D721Med (cell line): ENCODE results near the gene PIKFYVE.
"Not testable (repeated sequence)": the region's sequence is repeated elsewhere in the genome, so short reads cannot be mapped to it uniquely, and the experiment has no call there.

Experiments
- DNase-seq: peaks from one replicate; pipeline ENCODE4 v3.0.0; 2011; ENCODE audit warnings: low spot score; ENCODE audit not compliant: insufficient read length
- FAIRE-seq: peaks from 2 replicates; lab custom pipeline; 2011; peaks lifted over from hg19 to GRCh38; lab: Jason Lieb, UNC
- TF ChIP-seq, protein P1 (sequence below): IDR thresholded peaks from 2 replicates; pipeline ENCODE4 v1.5.1; 2012; ENCODE audit warnings: mild to moderate bottlenecking, control low read depth; ENCODE audit not compliant: insufficient read depth; ENCODE audit errors: missing control alignments

Gene PIKFYVE, protein sequence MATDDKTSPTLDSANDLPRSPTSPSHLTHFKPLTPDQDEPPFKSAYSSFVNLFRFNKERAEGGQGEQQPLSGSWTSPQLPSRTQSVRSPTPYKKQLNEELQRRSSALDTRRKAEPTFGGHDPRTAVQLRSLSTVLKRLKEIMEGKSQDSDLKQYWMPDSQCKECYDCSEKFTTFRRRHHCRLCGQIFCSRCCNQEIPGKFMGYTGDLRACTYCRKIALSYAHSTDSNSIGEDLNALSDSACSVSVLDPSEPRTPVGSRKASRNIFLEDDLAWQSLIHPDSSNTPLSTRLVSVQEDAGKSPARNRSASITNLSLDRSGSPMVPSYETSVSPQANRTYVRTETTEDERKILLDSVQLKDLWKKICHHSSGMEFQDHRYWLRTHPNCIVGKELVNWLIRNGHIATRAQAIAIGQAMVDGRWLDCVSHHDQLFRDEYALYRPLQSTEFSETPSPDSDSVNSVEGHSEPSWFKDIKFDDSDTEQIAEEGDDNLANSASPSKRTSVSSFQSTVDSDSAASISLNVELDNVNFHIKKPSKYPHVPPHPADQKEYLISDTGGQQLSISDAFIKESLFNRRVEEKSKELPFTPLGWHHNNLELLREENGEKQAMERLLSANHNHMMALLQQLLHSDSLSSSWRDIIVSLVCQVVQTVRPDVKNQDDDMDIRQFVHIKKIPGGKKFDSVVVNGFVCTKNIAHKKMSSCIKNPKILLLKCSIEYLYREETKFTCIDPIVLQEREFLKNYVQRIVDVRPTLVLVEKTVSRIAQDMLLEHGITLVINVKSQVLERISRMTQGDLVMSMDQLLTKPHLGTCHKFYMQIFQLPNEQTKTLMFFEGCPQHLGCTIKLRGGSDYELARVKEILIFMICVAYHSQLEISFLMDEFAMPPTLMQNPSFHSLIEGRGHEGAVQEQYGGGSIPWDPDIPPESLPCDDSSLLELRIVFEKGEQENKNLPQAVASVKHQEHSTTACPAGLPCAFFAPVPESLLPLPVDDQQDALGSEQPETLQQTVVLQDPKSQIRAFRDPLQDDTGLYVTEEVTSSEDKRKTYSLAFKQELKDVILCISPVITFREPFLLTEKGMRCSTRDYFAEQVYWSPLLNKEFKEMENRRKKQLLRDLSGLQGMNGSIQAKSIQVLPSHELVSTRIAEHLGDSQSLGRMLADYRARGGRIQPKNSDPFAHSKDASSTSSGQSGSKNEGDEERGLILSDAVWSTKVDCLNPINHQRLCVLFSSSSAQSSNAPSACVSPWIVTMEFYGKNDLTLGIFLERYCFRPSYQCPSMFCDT (N-terminal part only)

GRCh38 chr2:208265801-208266552, at the start of gene PIKFYVE:
TSS of gene PIKFYVE (plus strand) at chr2:208266255. CDS start at chr2:208271520, 5,265 bp downstream.
- DNase-seq: peak; percentile 83
- TF ChIP-seq, protein P1, sequence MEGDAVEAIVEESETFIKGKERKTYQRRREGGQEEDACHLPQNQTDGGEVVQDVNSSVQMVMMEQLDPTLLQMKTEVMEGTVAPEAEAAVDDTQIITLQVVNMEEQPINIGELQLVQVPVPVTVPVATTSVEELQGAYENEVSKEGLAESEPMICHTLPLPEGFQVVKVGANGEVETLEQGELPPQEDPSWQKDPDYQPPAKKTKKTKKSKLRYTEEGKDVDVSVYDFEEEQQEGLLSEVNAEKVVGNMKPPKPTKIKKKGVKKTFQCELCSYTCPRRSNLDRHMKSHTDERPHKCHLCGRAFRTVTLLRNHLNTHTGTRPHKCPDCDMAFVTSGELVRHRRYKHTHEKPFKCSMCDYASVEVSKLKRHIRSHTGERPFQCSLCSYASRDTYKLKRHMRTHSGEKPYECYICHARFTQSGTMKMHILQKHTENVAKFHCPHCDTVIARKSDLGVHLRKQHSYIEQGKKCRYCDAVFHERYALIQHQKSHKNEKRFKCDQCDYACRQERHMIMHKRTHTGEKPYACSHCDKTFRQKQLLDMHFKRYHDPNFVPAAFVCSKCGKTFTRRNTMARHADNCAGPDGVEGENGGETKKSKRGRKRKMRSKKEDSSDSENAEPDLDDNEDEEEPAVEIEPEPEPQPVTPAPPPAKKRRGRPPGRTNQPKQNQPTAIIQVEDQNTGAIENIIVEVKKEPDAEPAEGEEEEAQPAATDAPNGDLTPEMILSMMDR: no peak
- FAIRE-seq: peak; percentile 85

DNA sequence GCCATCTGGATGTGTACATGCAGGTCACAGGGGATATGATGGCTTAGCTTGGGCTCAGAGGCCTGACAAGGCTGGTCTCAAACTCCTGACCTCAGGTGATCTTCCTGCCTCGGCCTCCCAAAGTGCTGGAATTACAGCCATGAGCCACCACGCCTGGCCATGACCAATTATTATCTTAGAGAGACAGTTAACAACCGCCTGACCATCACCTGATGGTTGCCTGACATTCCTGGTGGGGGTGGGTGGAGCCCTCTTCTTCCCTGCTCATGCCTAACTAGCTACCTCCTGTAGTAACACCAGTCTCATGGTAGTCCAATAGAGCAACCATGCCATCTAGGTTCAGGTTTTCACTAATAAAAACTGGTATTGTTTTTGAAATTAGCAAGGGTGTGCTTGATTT, 44.2 kb upstream of the PIKFYVE start:
- FAIRE-seq: not testable (repeated sequence)

GRCh38 chr2:208222351-208222750, 43.7 kb upstream of the PIKFYVE start:
- FAIRE-seq (no peak), DNase-seq (no peak)
- TF ChIP-seq, protein P1: no peak

More for the DNA sequence above, 44.2 kb upstream of the PIKFYVE start:
- DNase-seq: not testable (repeated sequence)

- DNase-seq: no peak
- FAIRE-seq: no peak
- TF ChIP-seq, protein P1: no peak
Measured at GRCh38 chr2:208224802-208225201, 41.3 kb upstream of the PIKFYVE start.

DNA sequence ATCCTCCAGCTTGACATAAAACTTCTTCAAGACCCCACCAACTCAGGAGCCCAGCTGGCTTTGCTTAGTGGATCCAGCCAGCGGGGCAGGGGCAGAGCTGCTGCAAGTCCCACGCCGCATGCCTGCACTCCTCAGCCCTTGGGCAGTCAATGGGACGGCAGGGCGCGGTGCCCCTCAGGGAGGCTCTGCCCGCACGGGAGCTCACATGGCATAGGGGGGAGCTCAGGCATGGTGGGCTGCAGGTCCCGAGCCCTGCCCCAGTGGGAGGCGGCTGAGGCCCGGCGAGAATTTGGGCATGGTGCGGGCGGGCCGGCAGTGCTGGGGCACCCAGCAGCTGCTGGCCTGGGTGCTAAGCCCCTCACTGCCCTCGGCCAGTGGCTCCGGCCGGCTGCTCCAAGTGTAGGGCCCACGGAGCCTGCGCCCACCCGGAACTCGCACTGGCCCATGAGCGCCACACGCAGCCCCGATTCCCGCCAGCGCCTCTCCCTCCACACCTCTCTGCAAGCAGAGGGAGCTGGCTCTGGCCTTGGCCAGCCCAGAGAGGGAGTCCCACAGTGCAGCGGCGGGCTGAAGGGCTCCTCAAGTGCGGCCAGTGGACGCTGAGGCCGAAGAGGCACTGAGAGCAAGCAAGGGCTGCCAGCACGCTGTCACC, 38.3 kb upstream of the PIKFYVE start:
- TF ChIP-seq, protein P1: no peak
- FAIRE-seq: no peak
- DNase-seq: no peak

DNA sequence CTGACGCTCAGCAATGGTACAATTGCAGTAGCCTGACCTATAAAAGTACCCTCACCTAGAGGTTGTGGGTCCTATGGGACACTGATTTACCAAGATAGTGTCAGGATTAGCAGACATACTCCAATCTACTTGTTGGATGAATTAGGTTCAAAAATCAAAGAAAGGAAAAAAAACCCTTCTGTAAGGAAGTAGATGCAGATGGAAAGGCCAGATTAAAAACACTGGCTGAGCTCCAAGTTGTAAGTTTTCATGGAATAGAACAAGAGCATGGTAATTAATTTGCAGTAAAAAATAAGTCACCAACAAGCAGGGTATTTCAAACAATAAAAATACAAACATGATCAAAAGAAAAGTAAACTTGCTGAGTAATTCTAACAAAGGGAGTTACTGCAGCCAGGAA, 37.6 kb upstream of the PIKFYVE start:
- FAIRE-seq: no peak
- TF ChIP-seq, protein P1: no peak
- DNase-seq: no peak
